Neuron (in vitro differentiated cells): Measurements from ENCODE around the gene TSR3.

Experiments used
- H2AFZ ChIP-seq: one replicate; pipeline ENCODE4 v1.6.1; 2013; ENCODE audit warnings: low read depth, mild to moderate bottlenecking, inconsistent platforms, low read length, moderate library complexity
- H3K27me3 ChIP-seq: one replicate; pipeline ENCODE4 v1.6.1; 2013; ENCODE audit warnings: low read length; ENCODE audit not compliant: insufficient read depth
- H3K36me3 ChIP-seq: one replicate; pipeline ENCODE4 v1.6.1; 2013; ENCODE audit warnings: low read length; ENCODE audit not compliant: insufficient read depth
- H3K4me1 ChIP-seq: one replicate; pipeline ENCODE4 v1.6.1; 2013; ENCODE audit warnings: low read length; ENCODE audit not compliant: insufficient read depth
- H3K4me3 ChIP-seq: 2 replicates; pipeline ENCODE4 v1.5.1; 2013; ENCODE audit warnings: mild to moderate bottlenecking, low read length, moderate library complexity
- H3K9me3 ChIP-seq: one replicate; pipeline ENCODE4 v1.6.1; 2013; ENCODE audit warnings: low read length

Gene TSR3

GRCh38 chr16:1316033-1316405 is 35.7 kb downstream of the TSR3 start:
- Histone ChIP-seq H3K9me3 (no peaks in the 10 kb centered on the region), H3K4me1 (peaks cover 15% of the 10 kb centered on the region), H3K27me3 (no peaks in the 10 kb centered on the region), H3K36me3 (peaks cover 91% of the 10 kb centered on the region), H2AFZ (no peak overlapping the region), H3K4me3 (no peak overlapping the region)

GRCh38 chr16:1315081-1316032 is 36.3 kb downstream of the TSR3 start:
- H2AFZ ChIP-seq, result no peak overlapping the region
- no peak overlapping the region for H3K4me3 ChIP-seq
- H3K9me3 ChIP-seq, result no peaks in the 10 kb centered on the region
- no peaks in the 10 kb centered on the region for H3K27me3 ChIP-seq
- peaks cover 22% of the 10 kb centered on the region for H3K4me1 ChIP-seq
- peaks cover 85% of the 10 kb centered on the region for H3K36me3 ChIP-seq

GRCh38 chr16:1314399-1315068 is 37.1 kb downstream of the TSR3 start:
- Histone ChIP-seq H3K9me3 (no peaks in the 10 kb centered on the region), H2AFZ (no peak overlapping the region), H3K27me3 (no peaks in the 10 kb centered on the region), H3K4me3 (no peak overlapping the region), H3K4me1 (peaks cover 24% of the 10 kb centered on the region), H3K36me3 (peaks cover 76% of the 10 kb centered on the region)

DNA sequence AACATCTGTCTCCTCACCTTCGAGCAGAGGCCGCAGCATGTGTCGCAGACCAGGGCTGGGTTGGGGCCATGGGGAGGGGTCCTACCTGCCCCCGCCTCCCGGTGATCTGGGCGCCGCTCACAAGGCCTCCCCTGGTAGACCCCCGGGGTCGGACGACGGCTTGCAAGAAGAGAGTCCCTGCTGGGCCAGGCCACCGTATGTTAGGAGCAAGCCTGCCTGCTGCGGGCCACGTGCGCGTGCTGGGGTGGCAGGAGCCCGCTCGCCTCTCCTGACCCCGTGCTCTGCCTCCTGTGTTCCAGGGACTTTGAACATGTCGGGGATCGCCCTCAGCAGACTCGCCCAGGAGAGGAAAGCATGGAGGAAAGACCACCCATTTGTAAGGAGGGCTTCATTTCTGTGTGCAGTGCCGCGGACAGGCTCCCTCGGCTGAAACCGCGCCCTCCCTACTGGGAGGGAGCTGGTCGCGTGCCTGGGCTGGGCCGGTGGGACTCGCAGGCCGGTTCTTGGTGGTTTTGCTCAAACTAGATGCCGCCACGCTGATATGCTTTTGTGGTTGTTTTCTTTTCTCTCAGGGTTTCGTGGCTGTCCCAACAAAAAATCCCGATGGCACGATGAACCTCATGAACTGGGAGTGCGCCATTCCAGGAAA is 37.8 kb downstream of the TSR3 start:
- Histone ChIP-seq H2AFZ (no peak overlapping the region), H3K9me3 (no peaks in the 10 kb centered on the region), H3K4me1 (peaks cover 24% of the 10 kb centered on the region), H3K36me3 (peaks cover 70% of the 10 kb centered on the region), H3K27me3 (no peaks in the 10 kb centered on the region), H3K4me3 (no peak overlapping the region)

DNA sequence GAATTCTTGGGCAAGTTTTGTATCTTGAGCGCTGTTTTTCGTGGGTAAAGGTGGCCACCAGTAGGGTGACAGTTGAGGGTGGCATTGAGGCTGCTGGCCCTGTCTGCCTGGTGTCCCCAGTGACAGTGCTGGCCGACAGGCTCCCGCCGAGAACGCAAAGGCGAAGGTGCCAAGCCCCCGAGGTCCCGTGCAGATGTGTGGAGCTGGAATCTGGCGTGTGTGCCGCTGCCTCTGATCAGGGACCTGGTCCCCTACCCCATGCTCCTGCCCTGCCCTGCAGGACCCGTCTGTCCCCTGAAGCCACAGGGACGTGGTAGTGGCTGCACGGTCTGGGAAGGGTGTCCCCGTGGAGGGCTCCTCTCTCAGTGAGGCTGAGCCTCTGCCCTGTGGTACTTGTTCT is 38.8 kb downstream of the TSR3 start:
- Histone ChIP-seq H3K4me1 (peaks cover 24% of the 10 kb centered on the region), H3K4me3 (no peak overlapping the region), H2AFZ (no peak overlapping the region), H3K36me3 (peaks cover 60% of the 10 kb centered on the region), H3K9me3 (no peaks in the 10 kb centered on the region), H3K27me3 (no peaks in the 10 kb centered on the region)

DNA sequence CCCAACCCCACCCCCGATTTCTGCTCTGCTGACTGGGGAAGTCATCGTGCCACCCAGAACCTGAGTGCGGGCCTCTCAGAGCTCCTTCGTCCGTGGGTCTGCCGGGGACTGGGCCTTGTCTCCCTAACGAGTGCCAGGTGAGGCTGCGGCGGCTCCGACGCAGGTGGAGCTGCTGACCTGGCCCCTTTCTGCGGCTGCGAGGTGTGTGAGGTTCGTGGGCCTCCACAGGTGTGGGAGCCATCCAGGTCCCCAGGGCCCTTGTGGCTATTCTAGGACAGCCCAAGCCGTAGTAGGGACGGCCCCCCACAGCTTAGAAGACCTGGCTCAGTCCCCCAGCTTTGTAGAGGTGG is 39.2 kb downstream of the TSR3 start:
- no peak overlapping the region for H3K4me3 ChIP-seq
- peaks cover 55% of the 10 kb centered on the region for H3K36me3 ChIP-seq
- H2AFZ ChIP-seq, result no peak overlapping the region
- peaks cover 24% of the 10 kb centered on the region for H3K4me1 ChIP-seq
- no peaks in the 10 kb centered on the region for H3K27me3 ChIP-seq
- no peaks in the 10 kb centered on the region for H3K9me3 ChIP-seq

DNA sequence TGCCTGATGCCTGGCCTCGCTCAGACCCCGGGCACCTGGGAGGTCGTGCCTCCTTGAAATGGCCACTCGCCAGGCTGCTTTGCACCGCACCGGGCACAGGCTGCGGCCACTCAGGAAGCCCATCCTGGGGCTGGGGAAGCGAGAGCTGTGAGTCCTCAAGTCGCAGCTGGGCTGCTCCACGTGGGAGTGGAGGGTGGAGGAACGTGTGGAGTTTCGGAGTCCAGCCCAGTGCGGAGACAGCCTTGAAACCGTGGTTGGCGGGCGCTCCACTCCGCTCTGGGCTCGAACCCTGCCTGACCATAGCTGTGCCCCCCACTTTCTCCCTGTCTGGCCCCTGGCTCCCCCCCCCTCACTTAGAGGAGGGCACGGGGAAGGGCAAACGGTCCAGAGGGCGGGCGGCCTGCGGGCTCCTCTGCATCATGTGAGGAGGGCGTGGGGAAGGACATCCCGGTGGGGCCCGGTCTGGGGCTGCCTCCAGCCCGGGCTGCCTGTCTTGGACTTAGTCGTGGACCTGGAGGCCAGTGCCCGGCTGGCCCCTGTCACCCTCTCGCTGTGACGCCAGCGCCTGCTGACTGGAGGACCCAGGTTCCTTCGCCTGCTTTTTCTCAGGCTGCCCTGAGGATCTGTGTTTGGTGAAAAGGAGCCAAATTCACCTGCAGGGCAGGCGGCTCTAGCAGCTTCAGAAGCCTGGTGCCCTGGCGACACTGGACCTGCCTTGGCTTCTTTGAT is 39.8 kb downstream of the TSR3 start:
- H3K27me3 ChIP-seq, result no peaks in the 10 kb centered on the region
- no peak overlapping the region for H2AFZ ChIP-seq
- H3K9me3 ChIP-seq, result no peaks in the 10 kb centered on the region
- H3K36me3 ChIP-seq, result peaks cover 50% of the 10 kb centered on the region
- H3K4me1 ChIP-seq, result peaks cover 24% of the 10 kb centered on the region
- peak overlapping the region; percentile 89 for H3K4me3 ChIP-seq

- peak overlapping the region; percentile 89 for H3K4me3 ChIP-seq
- H3K9me3 ChIP-seq, result no peaks in the 10 kb centered on the region
- peaks cover 24% of the 10 kb centered on the region for H3K4me1 ChIP-seq
- H2AFZ ChIP-seq, result no peak overlapping the region
- no peaks in the 10 kb centered on the region for H3K27me3 ChIP-seq
- H3K36me3 ChIP-seq, result peaks cover 44% of the 10 kb centered on the region
Measured at GRCh38 chr16:1311212-1311737, 40.4 kb downstream of the TSR3 start.

GRCh38 chr16:1310832-1311200 is 40.9 kb downstream of the TSR3 start:
- H2AFZ ChIP-seq, result no peak overlapping the region
- H3K4me3 ChIP-seq, result peak overlapping the region; percentile 89
- peaks cover 39% of the 10 kb centered on the region for H3K36me3 ChIP-seq
- peaks cover 24% of the 10 kb centered on the region for H3K4me1 ChIP-seq
- H3K27me3 ChIP-seq, result no peaks in the 10 kb centered on the region
- H3K9me3 ChIP-seq, result no peaks in the 10 kb centered on the region

- no peaks in the 10 kb centered on the region for H3K27me3 ChIP-seq
- H2AFZ ChIP-seq, result no peak overlapping the region
- H3K9me3 ChIP-seq, result no peaks in the 10 kb centered on the region
- peaks cover 24% of the 10 kb centered on the region for H3K4me1 ChIP-seq
- H3K4me3 ChIP-seq, result peak overlapping the region; percentile 89
- H3K36me3 ChIP-seq, result peaks cover 33% of the 10 kb centered on the region
Measured at GRCh38 chr16:1309888-1310831, 41.5 kb downstream of the TSR3 start.

GRCh38 chr16:1308977-1309885 is 42.4 kb downstream of the TSR3 start, which contains the start of gene UBE2I:
Gene UBE2I, plus strand, starts transcription at chr16:1309636. Its CDS starts 4,395 bp downstream, at chr16:1314031.
- Histone ChIP-seq H3K4me1 (peaks cover 24% of the 10 kb centered on the region), H3K36me3 (peaks cover 24% of the 10 kb centered on the region), H3K9me3 (no peaks in the 10 kb centered on the region), H2AFZ (peak within 1 kb of the TSS; percentile 58), H3K4me3 (peak within 1 kb of the TSS; percentile 89), H3K27me3 (no peaks in the 10 kb centered on the region)
